NCI-H345 treated with DMSO at 0.1 percent for 48 hours (cell line): ENCODE results near the gene CIAO2B.

Experiments
- DNase-seq: peaks from one replicate; lab custom pipeline; 2025; ENCODE audit not compliant: unreplicated experiment; lab: John Stamatoyannopoulos, UW

The CIAO2B gene

GRCh38 chr16:66921729-66922450 lies 12.3 kb downstream of the CIAO2B start:
- DNase-seq, result no peak

GRCh38 chr16:66920924-66921680 lies 13.1 kb downstream of the CIAO2B start:
- no peak for DNase-seq

- no peak for DNase-seq
Observed at GRCh38 chr16:66920299-66920590, 14.0 kb downstream of the CIAO2B start.

- DNase-seq, result no peak
Observed at GRCh38 chr16:66919569-66920298, 14.5 kb downstream of the CIAO2B start.

GRCh38 chr16:66918803-66919568 lies 15.2 kb downstream of the CIAO2B start, which contains the start of gene CDH16:
Gene CDH16 (minus strand): TSS chr16:66918885. CDS start chr16:66918065, 820 bp downstream.
- DNase-seq, result no peak

- no peak for DNase-seq
Observed at GRCh38 chr16:66918355-66918754, 15.8 kb downstream of the CIAO2B start.

GRCh38 chr16:66917741-66918140 lies 16.5 kb downstream of the CIAO2B start:
- DNase-seq, result no peak

- no peak for DNase-seq
Observed at GRCh38 chr16:66916518-66916917, 17.7 kb downstream of the CIAO2B start.

- DNase-seq, result no peak
Observed at GRCh38 chr16:66915041-66915440, 19.2 kb downstream of the CIAO2B start.

- DNase-seq, result no peak
Observed at GRCh38 chr16:66914541-66914940, 19.7 kb downstream of the CIAO2B start.

- no peak for DNase-seq
Observed at GRCh38 chr16:66913711-66914110, 20.5 kb downstream of the CIAO2B start.

GRCh38 chr16:66913081-66913480 lies 21.1 kb downstream of the CIAO2B start:
- no peak for DNase-seq

GRCh38 chr16:66911801-66912200 lies 22.4 kb downstream of the CIAO2B start:
- no peak for DNase-seq

GRCh38 chr16:66911112-66911511 lies 23.1 kb downstream of the CIAO2B start:
- DNase-seq, result no peak

GRCh38 chr16:66910175-66910940 lies 23.8 kb downstream of the CIAO2B start:
- no peak for DNase-seq

- no peak for DNase-seq
Observed at GRCh38 chr16:66908762-66909559, 25.2 kb downstream of the CIAO2B start.

- DNase-seq, result no peak
Observed at GRCh38 chr16:66908116-66908515, 26.1 kb downstream of the CIAO2B start.

GRCh38 chr16:66906916-66907836 lies 27.0 kb downstream of the CIAO2B start:
- no peak for DNase-seq
